ENCODE data around the gene AGBL4.

DNA sequence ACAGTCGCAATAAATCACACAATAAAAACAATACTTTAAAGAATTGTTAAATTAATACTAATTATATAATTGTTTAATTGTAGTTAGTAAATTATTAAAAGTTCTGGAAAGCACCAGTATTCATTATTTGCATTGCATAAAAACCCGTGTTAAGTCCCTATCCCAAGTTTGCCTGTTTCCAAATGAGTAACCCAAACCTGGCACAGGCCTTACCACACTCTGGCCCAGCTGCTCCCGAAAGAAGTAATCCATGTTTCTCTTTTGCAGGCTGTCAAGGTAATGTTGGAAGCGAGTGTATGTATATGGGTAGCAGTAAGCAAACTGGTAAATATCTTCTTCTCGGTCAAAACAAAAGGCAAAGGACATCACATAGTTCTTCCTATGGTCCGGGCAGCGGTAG is 978.4 kb downstream of the AGBL4 start:
- TF ChIP-seq CTCF (IDR thresholded peaks at IDR 0.05) = no peak
- no peak for TF ChIP-seq POLR2A (IDR thresholded peaks at IDR 0.05)
